RWPE1 (cell line): ENCODE data around the gene RABEPK.
"Not testable (repeated sequence)": the region's sequence is repeated elsewhere in the genome, so short reads cannot be mapped to it uniquely, and the experiment has no call there.

Source experiments
- CTCF ChIA-PET: fragments of 350-600 bp; sonication (Branson Sonifier 250); formaldehyde crosslinking; extraction: SDS; loops from one replicate; lab custom pipeline; 2021; lab: Yijun Ruan, JAX
- POLR2A ChIA-PET: fragments of 400-600 bp; formaldehyde crosslinking; extraction: SDS; loops from one replicate; lab custom pipeline; 2020; ENCODE audit warnings: antibody characterized with exemption; ENCODE audit not compliant: low non-redundant PET; lab: Yijun Ruan, JAX
- DNase-seq: peaks from one replicate; pipeline ENCODE4 v3.0.0; 2012; ENCODE audit warnings: low spot score
- H3K27ac ChIP-seq: fragments of 450-650 bp; 2 replicates; pipeline ENCODE4 v1.5.1; 2017
- CTCF ChIP-seq: fragments of 450-650 bp; conservative IDR thresholded peaks from 2 replicates; pipeline ENCODE4 v1.5.1; 2017; ENCODE audit warnings: low read depth, mild to moderate bottlenecking

The RABEPK gene

GRCh38 chr9:125166762-125167161 lies 33.6 kb upstream of the RABEPK start:
- no peak for DNase-seq
- ChIA-PET CTCF (no interaction called here), POLR2A (interaction anchor here (0.6 kb wide), 1 partner anchor 103 kb away, joined by 5 read pairs; no protein-coding TSS in a partner anchor)
- no peak for TF ChIP-seq CTCF
- 0 out of 2 replicates have a peak overlapping the region, but pooled peaks have one; percentile 9 for H3K27ac ChIP-seq

DNA sequence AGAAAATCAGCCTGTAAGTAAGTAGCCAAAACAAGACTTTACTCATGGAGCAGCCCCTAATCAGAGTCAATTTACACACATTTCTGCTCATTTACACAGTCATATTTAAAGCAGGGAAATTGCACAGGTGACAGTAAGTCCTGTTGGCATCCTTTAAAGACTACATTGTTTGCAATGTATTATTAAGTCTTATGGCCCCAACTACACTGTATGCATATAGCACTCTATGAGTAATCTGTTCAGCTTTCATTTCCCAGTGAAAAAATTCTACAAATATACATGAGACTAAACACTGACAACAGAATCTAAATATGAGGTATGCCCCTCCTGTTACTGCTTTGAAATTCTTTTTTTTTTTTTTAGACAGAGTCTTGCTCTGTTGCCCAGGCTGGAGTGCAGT lies 30.4 kb upstream of the RABEPK start:
- DNase-seq, result no peak
- CTCF ChIA-PET, result no interaction called here
- H3K27ac ChIP-seq, result no peak overlapping the region
- TF ChIP-seq CTCF, result no peak
- POLR2A ChIA-PET, result no interaction called here

- POLR2A ChIA-PET, result interaction anchor here (0.6 kb wide), 1 partner anchor 29 kb away, joined by 3 read pairs; no protein-coding TSS in a partner anchor
- H3K27ac ChIP-seq, result peak overlapping the region; percentile 37
- no peak for TF ChIP-seq CTCF
- CTCF ChIA-PET, result no interaction called here
- DNase-seq, result no peak
Measured at GRCh38 chr9:125172031-125172755, 28.1 kb upstream of the RABEPK start.

- no peak for DNase-seq
- H3K27ac ChIP-seq, result peak overlapping the region; percentile 28
- POLR2A ChIA-PET, result no interaction called here
- CTCF ChIA-PET, result no interaction called here
- no peak for TF ChIP-seq CTCF
Measured at GRCh38 chr9:125176636-125177035, 23.7 kb upstream of the RABEPK start.

GRCh38 chr9:125177888-125178287 lies 22.5 kb upstream of the RABEPK start:
- no peak overlapping the region for H3K27ac ChIP-seq
- DNase-seq, result no peak
- ChIA-PET CTCF (interaction anchor here (0.6 kb wide), 1 partner anchor 332 kb away, joined by 3 read pairs; no protein-coding TSS in a partner anchor), POLR2A (no interaction called here)
- TF ChIP-seq CTCF, result no peak

DNA sequence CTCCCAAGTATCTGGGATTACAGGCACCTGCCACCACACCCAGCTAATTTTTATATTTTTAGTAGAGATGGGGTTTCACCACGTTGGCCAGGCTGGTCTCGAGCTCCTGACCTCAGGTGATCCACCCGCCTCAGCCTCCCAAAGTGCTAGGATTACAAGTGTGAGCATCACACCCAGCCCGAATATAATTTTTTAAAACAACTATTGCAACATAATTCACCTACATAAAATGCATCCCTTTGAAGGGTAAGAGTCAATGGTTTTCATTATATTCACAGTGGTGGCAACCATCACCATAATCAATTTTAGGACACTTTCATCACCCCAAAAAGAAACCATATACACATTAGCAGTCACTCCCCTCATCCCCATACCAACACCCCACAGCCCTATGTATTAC lies 20.6 kb upstream of the RABEPK start:
- DNase-seq, POLR2A ChIA-PET: not testable (repeated sequence)

DNA sequence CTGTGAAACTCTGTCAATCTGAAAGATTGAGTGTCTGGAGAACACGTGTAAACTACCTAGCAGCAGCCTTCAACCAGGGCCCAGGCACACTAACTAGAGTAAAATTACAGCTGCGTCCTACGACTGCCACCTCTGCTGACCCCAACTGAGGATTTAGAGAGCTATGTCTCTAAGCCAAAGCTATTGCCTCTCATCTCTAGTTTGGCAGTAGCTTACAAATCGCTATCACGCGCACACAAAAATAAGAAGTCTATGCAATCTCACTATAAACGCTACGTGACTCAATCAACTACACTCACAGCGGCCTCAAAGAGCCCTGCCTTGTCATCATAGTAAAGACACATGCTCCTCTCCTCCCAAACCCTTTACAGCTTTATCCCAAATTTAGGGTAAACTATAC lies 19.5 kb upstream of the RABEPK start:
- POLR2A ChIA-PET, result no interaction called here

More for the DNA sequence above, 20.6 kb upstream of the RABEPK start:
- H3K27ac ChIP-seq, CTCF ChIA-PET: not testable (repeated sequence)

DNA sequence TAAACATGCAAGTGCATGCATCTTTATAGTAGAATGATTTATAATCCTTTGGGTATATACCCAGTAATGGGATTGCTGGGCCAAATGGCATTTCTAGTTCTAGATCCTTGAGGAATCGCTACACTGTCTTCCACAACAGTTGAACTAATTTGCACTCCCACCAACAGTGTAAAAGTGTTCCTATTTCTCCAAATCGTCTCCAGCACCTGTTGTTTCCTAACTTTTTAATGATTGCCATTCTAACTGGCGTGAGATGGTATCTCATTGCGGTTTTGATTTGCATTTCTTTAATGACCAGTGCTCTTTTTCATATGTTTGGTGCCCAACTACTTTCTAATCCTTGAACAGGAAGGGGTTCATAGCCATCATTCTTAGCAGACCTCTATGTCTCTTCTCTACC lies 18.6 kb upstream of the RABEPK start:
- POLR2A ChIA-PET, H3K27ac ChIP-seq, CTCF ChIA-PET, DNase-seq: not testable (repeated sequence)

More for the DNA sequence above, 19.5 kb upstream of the RABEPK start:
- H3K27ac ChIP-seq, result no peak overlapping the region
- no peak for TF ChIP-seq CTCF
- DNase-seq, result no peak
- CTCF ChIA-PET, result interaction anchor here (0.6 kb wide), 1 partner anchor 12 kb away, joined by 3 read pairs; no protein-coding TSS in a partner anchor
